CD14-positive monocyte (primary cell): ENCODE data around the gene TLCD1. TPM values are rescaled to one million over a fixed set of nuclear protein-coding genes. Genes with fewer than 3 reads are reported as not detected.
A peak's percentile ranks its signal among the peaks of the same experiment; 100 is the strongest.

Experiments
- DNase-seq, 3 donors: peaks; one replicate each; pipeline ENCODE4 v3.0.0-alpha.2; 2011 to 2022
- H2AFZ ChIP-seq: 2 replicates; pipeline ENCODE4 v1.6.0; 2012; ENCODE audit warnings: mild to moderate bottlenecking, low read depth, low read length, inconsistent platforms; ENCODE audit not compliant: insufficient read depth, poor library complexity, severe bottlenecking
- H3K27ac ChIP-seq, 2 donors: 1 replicate in 1 of 2; 2 replicates in 1 of 2; pipeline ENCODE4 v1.5.1; 2012 to 2013; ENCODE audit warnings: low read length in 2 of 2, control low read depth in 1 of 2, inconsistent platforms in 1 of 2, low read depth in 1 of 2, mild to moderate bottlenecking in 1 of 2
- H3K27me3 ChIP-seq, 2 donors: one replicate each; pipeline versions ENCODE4 v1.6.0 to v1.6.1; 2011 to 2013; ENCODE audit warnings: low read length in 2 of 2; ENCODE audit not compliant: control insufficient read depth in 2 of 2, insufficient read depth in 2 of 2
- H3K36me3 ChIP-seq, 2 donors: replicated peaks in 1 of 2; 1 replicate in 1 of 2; 2 replicates in 1 of 2; pipeline versions ENCODE4 v1.5.1 to v1.6.1; 2012 to 2013; ENCODE audit warnings: low read length in 2 of 2, control low read depth in 1 of 2, inconsistent platforms in 1 of 2, mild to moderate bottlenecking in 1 of 2; ENCODE audit not compliant: insufficient read depth in 2 of 2, control insufficient read depth in 1 of 2
- H3K4me1 ChIP-seq, 2 donors: 1 replicate in 1 of 2; 2 replicates in 1 of 2; pipeline versions ENCODE4 v1.5.1 to v1.6.1; 2012 to 2013; ENCODE audit warnings: low read length in 2 of 2, control low read depth in 1 of 2, inconsistent platforms in 1 of 2, mild to moderate bottlenecking in 1 of 2, moderate library complexity in 1 of 2; ENCODE audit not compliant: insufficient read depth in 2 of 2, control insufficient read depth in 1 of 2
- H3K4me2 ChIP-seq: replicated peaks from 2 replicates; pipeline ENCODE3; 2012; ENCODE audit warnings: low read length, moderate library complexity, mild to moderate bottlenecking; ENCODE audit not compliant: poor library complexity, severe bottlenecking; ENCODE audit errors: extremely low read depth
- H3K4me3 ChIP-seq, 3 experiments: fragments of 200-600 bp in 1 of 3; sonication (generic) in 1 of 3; replicated peaks in 1 of 3; 1 replicate in 2 of 3; 2 replicates in 1 of 3; pipeline ENCODE4 v1.5.1; 2011 to 2013; ENCODE audit warnings: low read length in 3 of 3, mild to moderate bottlenecking in 3 of 3, control low read depth in 2 of 3, low read depth in 2 of 3, inconsistent platforms in 1 of 3, moderate library complexity in 1 of 3
- H3K79me2 ChIP-seq: 2 replicates; pipeline ENCODE4 v1.6.0; 2012; ENCODE audit warnings: mild to moderate bottlenecking, control low read depth, inconsistent platforms, low read length, moderate library complexity; ENCODE audit not compliant: insufficient read depth
- H3K9ac ChIP-seq: 2 replicates; pipeline ENCODE4 v1.6.0; 2017; ENCODE audit warnings: low read length, mild to moderate bottlenecking; ENCODE audit not compliant: insufficient read depth, poor library complexity, severe bottlenecking
- H3K9me3 ChIP-seq, 2 donors: replicated peaks in 1 of 2; 1 replicate in 1 of 2; 2 replicates in 1 of 2; pipeline versions ENCODE4 v1.5.1 to v1.6.1; 2012 to 2013; ENCODE audit warnings: low read length in 2 of 2, control low read depth in 1 of 2; ENCODE audit not compliant: control insufficient read depth in 1 of 2, insufficient read depth in 1 of 2
- H4K20me1 ChIP-seq: 2 replicates; pipeline ENCODE4 v1.6.0; 2012; ENCODE audit warnings: mild to moderate bottlenecking, low read length, control low read depth, moderate library complexity; ENCODE audit not compliant: insufficient read depth
- H3K27ac Mint-ChIP-seq, 7 donors: one replicate each; pipeline ENCODE4 v1.8.0; 2020; ENCODE audit warnings: mild to moderate bottlenecking in 7 of 7, mixed read lengths in 7 of 7, moderate library complexity in 6 of 7, inconsistent platforms in 2 of 7
- H3K27me3 Mint-ChIP-seq, 3 donors: one replicate each; pipeline ENCODE4 v1.8.0; 2021 to 2022; ENCODE audit warnings: low read depth in 3 of 3, mild to moderate bottlenecking in 3 of 3, mixed read lengths in 3 of 3, moderate library complexity in 3 of 3, inconsistent platforms in 1 of 3
- H3K36me3 Mint-ChIP-seq, 2 donors: one replicate each; pipeline ENCODE4 v1.8.0; 2020; ENCODE audit warnings: mixed read lengths in 2 of 2, inconsistent platforms in 1 of 2, mild to moderate bottlenecking in 1 of 2
- H3K4me1 Mint-ChIP-seq: one replicate; pipeline ENCODE4 v1.8.0; 2020; ENCODE audit warnings: mild to moderate bottlenecking, mixed read lengths
- H3K4me3 Mint-ChIP-seq, 2 donors: one replicate each; pipeline ENCODE4 v1.8.0; 2020; ENCODE audit warnings: mild to moderate bottlenecking in 2 of 2, mixed read lengths in 2 of 2, moderate library complexity in 1 of 2
- H3K9me3 Mint-ChIP-seq, 7 donors: one replicate each; pipeline ENCODE4 v1.8.0; 2020 to 2022; ENCODE audit warnings: mixed read lengths in 7 of 7, mild to moderate bottlenecking in 6 of 7, moderate library complexity in 6 of 7, inconsistent platforms in 2 of 7
- CTCF ChIP-seq: fragments of 200-600 bp; IDR thresholded peaks from one replicate; pipeline ENCODE4 v1.8.0; 2022; ENCODE audit warnings: antibody characterized with exemption, mild to moderate bottlenecking
- WGBS: methylation state at CpG from one replicate; pipeline ENCODE4 v1.1.5; 2013; ENCODE audit warnings: missing lambda C conversion rate; ENCODE audit not compliant: insufficient coverage; 5-methylcytosine and 5-hydroxymethylcytosine counted together
- intact Hi-C, 2 donors: fragments of 100-400 bp; cut with micrococcal nuclease; formaldehyde crosslinking; loops; one replicate each; pipeline versions ENCODE4 v1.15.0 to v1.15.1; 2023
- polyA plus RNA-seq, 3 donors: library from polyadenylated mRNA; depleted of rRNA in 1 of 3; unstranded in 2 of 3; stranded (reverse) in 1 of 3; fragments of 300-500 nt in 2 of 3; fragments of >200 nt in 1 of 3; fragmentation: Illumina TruSeq in 2 of 3; gene quantifications; 1 replicate in 2 of 3; 2 replicates in 1 of 3; pipeline ENCODE4 v1.2.3, GENCODE V29; 2012 to 2021

TLCD1 gene
- polyA plus RNA-seq, 3 donors: 0.79 TPM; not detected in 2

DNA sequence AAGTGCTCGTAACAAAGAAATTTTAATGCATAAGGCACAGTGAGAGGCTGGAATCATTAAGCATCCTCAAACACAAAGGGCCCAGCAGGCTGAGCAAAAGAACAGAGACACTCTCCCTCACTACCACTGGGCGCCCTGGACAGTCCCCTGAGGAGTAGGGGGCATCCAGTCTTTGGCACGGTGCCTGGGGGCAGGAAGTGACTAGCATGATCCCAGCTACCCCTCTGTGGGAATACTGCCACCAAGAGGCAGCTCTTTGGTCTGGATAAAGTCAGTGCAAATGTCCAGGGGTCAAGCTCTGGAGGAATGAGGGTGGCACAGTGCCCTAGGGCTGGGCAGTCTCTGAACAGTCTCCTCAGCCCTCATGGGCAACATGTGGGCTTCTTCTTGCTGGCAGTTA is 11.8 kb downstream of the TLCD1 start:
- DNase-seq: no peak
- peaks cover 8% of the 10 kb centered on the region for H3K79me2 ChIP-seq
- no peaks in the 10 kb centered on the region for H3K9me3 ChIP-seq
- H3K4me3 ChIP-seq: no peak overlapping the region
- Mint-ChIP-seq H3K27me3 (peaks cover 1 to 9% (median 2%) of the 10 kb centered on the region in 3 donors), H3K4me1 (peaks cover 36% of the 10 kb centered on the region), H3K36me3 (peaks cover 16 to 24% of the 10 kb centered on the region in 2 donors), H3K27ac (peak overlapping the region in 2 of 7 donors; percentile 16 to 63), H3K9me3 (no peaks in the 10 kb centered on the region), H3K4me3 (no peak overlapping the region)
- H3K27ac ChIP-seq: no peak overlapping the region
- WGBS: 100% methylated on average over 1 of the region's 3 CpGs
- no peak for TF ChIP-seq CTCF
- no peak overlapping the region for H3K4me2 ChIP-seq
- intact Hi-C loops: loop anchor here in 1 of 2 donors (10.0 kb wide), 1 partner anchor 69 kb away; the partner anchor contains the start of gene BLTP2
- H4K20me1 ChIP-seq: no peaks in the 10 kb centered on the region
- H3K36me3 ChIP-seq: peaks cover 3 to 21% of the 10 kb centered on the region in 2 donors
- H3K4me1 ChIP-seq: peaks cover 42 to 50% of the 10 kb centered on the region in 2 donors
- H3K27me3 ChIP-seq: no peaks in the 10 kb centered on the region
- no peak overlapping the region for H3K9ac ChIP-seq
- no peak overlapping the region for H2AFZ ChIP-seq

- peak overlapping the region; percentile 98 for H3K4me2 ChIP-seq
- no peaks in the 10 kb centered on the region for H4K20me1 ChIP-seq
- H3K27me3 Mint-ChIP-seq: peaks cover under 1 to 4% (median 1%) of the 10 kb centered on the region in 3 donors
- peak overlapping the region; percentile 88 to 93 for H3K4me3 Mint-ChIP-seq
- H3K27ac Mint-ChIP-seq: peak overlapping the region in 4 of 7 donors; percentile 78 to 92 (median 88)
- no peak overlapping the region for H3K9ac ChIP-seq
- peaks cover 24% of the 10 kb centered on the region for H3K4me1 Mint-ChIP-seq
- H3K27me3 ChIP-seq: no peaks in the 10 kb centered on the region
- H3K36me3 Mint-ChIP-seq: peaks cover 16 to 28% of the 10 kb centered on the region in 2 donors
- peaks cover 27 to 35% of the 10 kb centered on the region in 2 donors for H3K4me1 ChIP-seq
- WGBS: no CpG with 5 or more reads among the region's 7 CpGs
- no peaks in the 10 kb centered on the region for H3K9me3 Mint-ChIP-seq
- no peak for TF ChIP-seq CTCF
- peaks cover 3 to 21% of the 10 kb centered on the region in 2 donors for H3K36me3 ChIP-seq
- peaks cover 8% of the 10 kb centered on the region for H3K79me2 ChIP-seq
- intact Hi-C loops: loop anchor here in 1 of 2 donors (10.0 kb wide), 1 partner anchor 68 kb away; the partner anchor contains the start of gene BLTP2
- H3K9me3 ChIP-seq: no peaks in the 10 kb centered on the region
- peak overlapping the region; percentile 90 for H2AFZ ChIP-seq
- H3K4me3 ChIP-seq: peak overlapping the region in 2 of 3 experiments; percentile 63 to 92
- no peak for DNase-seq
- peak overlapping the region; percentile 75 to 85 for H3K27ac ChIP-seq
Measured at GRCh38 chr17:28712705-28713415, 13.2 kb downstream of the TLCD1 start.
